HepG2 (cell line): ENCODE results near the gene CNOT6.
A peak's percentile ranks its signal among the peaks of the same experiment; 100 is the strongest.

ENCODE experiments used
- AKNA ChIP-seq: sonication (generic); formaldehyde crosslinking; IDR thresholded peaks from 2 replicates; pipeline ENCODE4 v1.4.0; 2020; ENCODE audit warnings: missing genetic modification reagents, borderline replicate concordance
- FIP1L1 ChIP-seq: fragments of 200-400 bp; formaldehyde crosslinking; IDR thresholded peaks from 2 replicates; pipeline ENCODE4 v1.6.1; 2018; ENCODE audit warnings: low read depth, mild to moderate bottlenecking, low read length, moderate library complexity, borderline replicate concordance; ENCODE audit not compliant: insufficient read depth
- FOSL2 ChIP-seq: sonication (generic); formaldehyde crosslinking; IDR thresholded peaks from 2 replicates; pipeline ENCODE4 v1.4.0; 2020; ENCODE audit warnings: missing genetic modification reagents
- KAT7 ChIP-seq: IDR thresholded peaks from 2 replicates; pipeline ENCODE4 v1.6.1; 2018; ENCODE audit warnings: borderline replicate concordance, missing compliant biosample characterization
- KLF16 ChIP-seq, 2 experiments: sonication (generic) in 1 of 2; formaldehyde crosslinking in 1 of 2; IDR thresholded peaks; 2 replicates each; pipeline versions ENCODE4 v1.6.1 to v1.8.0; 2016 to 2023; ENCODE audit warnings: missing genetic modification reagents in 2 of 2, missing compliant biosample characterization in 1 of 2
- MED8 ChIP-seq: sonication (generic); formaldehyde crosslinking; IDR thresholded peaks from 2 replicates; pipeline ENCODE4 v1.8.1; 2023; ENCODE audit warnings: mild to moderate bottlenecking, missing genetic modification reagents; ENCODE audit not compliant: insufficient replicate concordance
- MLX ChIP-seq: IDR thresholded peaks from 2 replicates; pipeline ENCODE4 v1.6.1; 2016
- MNT ChIP-seq: fragments of 450-650 bp; IDR thresholded peaks from 2 replicates; pipeline ENCODE4 v1.6.1; 2016
- POLR2A ChIP-seq, 2 experiments: IDR thresholded peaks; 2 replicates each; pipeline ENCODE4 v1.6.1; 2011; ENCODE audit warnings: low read depth in 2 of 2, low read length in 2 of 2, mild to moderate bottlenecking in 1 of 2, moderate library complexity in 1 of 2; ENCODE audit not compliant: insufficient read depth in 1 of 2
- POLR2AphosphoS5 ChIP-seq: IDR thresholded peaks from 2 replicates; pipeline ENCODE4 v1.6.1; 2012; ENCODE audit warnings: low read depth, low read length
- RAD21 ChIP-seq: fragments of 450-650 bp; formaldehyde crosslinking; IDR thresholded peaks from 2 replicates; pipeline ENCODE4 v1.5.0; 2020; ENCODE audit warnings: mild to moderate bottlenecking
- YY1 ChIP-seq: IDR thresholded peaks from 2 replicates; pipeline ENCODE4 v1.6.1; 2011; ENCODE audit warnings: low read length, low read depth, moderate library complexity, mild to moderate bottlenecking; ENCODE audit not compliant: insufficient read depth, insufficient replicate concordance
- TF ChIP-seq, protein P1 (sequence below): sonication (generic); formaldehyde crosslinking; IDR thresholded peaks from 2 replicates; pipeline ENCODE4 v1.4.0; 2020; ENCODE audit warnings: missing genetic modification reagents
- TF ChIP-seq, protein P2 (sequence below): sonication (generic); formaldehyde crosslinking; IDR thresholded peaks from 2 replicates; pipeline ENCODE4 v1.5.0; 2020; ENCODE audit warnings: mild to moderate bottlenecking, missing genetic modification reagents, moderate library complexity

GRCh38 chr5:180491496-180491895 is 2.7 kb upstream of the CNOT6 start:
- TF ChIP-seq, protein P1, sequence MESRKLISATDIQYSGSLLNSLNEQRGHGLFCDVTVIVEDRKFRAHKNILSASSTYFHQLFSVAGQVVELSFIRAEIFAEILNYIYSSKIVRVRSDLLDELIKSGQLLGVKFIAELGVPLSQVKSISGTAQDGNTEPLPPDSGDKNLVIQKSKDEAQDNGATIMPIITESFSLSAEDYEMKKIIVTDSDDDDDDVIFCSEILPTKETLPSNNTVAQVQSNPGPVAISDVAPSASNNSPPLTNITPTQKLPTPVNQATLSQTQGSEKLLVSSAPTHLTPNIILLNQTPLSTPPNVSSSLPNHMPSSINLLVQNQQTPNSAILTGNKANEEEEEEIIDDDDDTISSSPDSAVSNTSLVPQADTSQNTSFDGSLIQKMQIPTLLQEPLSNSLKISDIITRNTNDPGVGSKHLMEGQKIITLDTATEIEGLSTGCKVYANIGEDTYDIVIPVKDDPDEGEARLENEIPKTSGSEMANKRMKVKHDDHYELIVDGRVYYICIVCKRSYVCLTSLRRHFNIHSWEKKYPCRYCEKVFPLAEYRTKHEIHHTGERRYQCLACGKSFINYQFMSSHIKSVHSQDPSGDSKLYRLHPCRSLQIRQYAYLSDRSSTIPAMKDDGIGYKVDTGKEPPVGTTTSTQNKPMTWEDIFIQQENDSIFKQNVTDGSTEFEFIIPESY (CRISPR knock-in tag), result no peak
- TF ChIP-seq FIP1L1 (no peak), AKNA (CRISPR knock-in tag) (no peak), YY1 (no peak), MED8 (CRISPR knock-in tag) (no peak), POLR2AphosphoS5 (no peak), MNT (no peak), KLF16 (CRISPR knock-in tag; IDR thresholded peaks at IDR 0.05) (no peak), FOSL2 (no peak), POLR2A (IDR thresholded peaks at IDR 0.05; ENCODE audit: insufficient read depth in 1 of 2, low read depth in 2 of 2, low read length in 2 of 2) (no peak), RAD21 (no peak), MLX (CRISPR knock-in tag) (no peak), KAT7 (no peak)
- TF ChIP-seq, protein P2, sequence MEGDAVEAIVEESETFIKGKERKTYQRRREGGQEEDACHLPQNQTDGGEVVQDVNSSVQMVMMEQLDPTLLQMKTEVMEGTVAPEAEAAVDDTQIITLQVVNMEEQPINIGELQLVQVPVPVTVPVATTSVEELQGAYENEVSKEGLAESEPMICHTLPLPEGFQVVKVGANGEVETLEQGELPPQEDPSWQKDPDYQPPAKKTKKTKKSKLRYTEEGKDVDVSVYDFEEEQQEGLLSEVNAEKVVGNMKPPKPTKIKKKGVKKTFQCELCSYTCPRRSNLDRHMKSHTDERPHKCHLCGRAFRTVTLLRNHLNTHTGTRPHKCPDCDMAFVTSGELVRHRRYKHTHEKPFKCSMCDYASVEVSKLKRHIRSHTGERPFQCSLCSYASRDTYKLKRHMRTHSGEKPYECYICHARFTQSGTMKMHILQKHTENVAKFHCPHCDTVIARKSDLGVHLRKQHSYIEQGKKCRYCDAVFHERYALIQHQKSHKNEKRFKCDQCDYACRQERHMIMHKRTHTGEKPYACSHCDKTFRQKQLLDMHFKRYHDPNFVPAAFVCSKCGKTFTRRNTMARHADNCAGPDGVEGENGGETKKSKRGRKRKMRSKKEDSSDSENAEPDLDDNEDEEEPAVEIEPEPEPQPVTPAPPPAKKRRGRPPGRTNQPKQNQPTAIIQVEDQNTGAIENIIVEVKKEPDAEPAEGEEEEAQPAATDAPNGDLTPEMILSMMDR, result peak; percentile 40
